Left lung (tissue), 10 donors: ENCODE data around the gene SCMH1. TPM values are rescaled to one million over a fixed set of nuclear protein-coding genes. Genes with fewer than 3 reads are reported as not detected.

Experiments
- ATAC-seq: fragments of 200-7000 bp; cut with Tn5 transposase; one replicate; pipeline ENCODE4 v1.9.1; 2020; ENCODE audit warnings: moderate library complexity
- DNase-seq, 4 donors: peaks; one replicate each; pipeline ENCODE4 v3.0.0-alpha.2; 2013 to 2020
- H3K27ac ChIP-seq, 2 donors: fragments of 200-600 bp; sonication (generic) in 1 of 2; one replicate each; pipeline versions ENCODE4 v1.5.0 to v1.8.0; 2020 to 2021
- H3K27me3 ChIP-seq, 2 donors: fragments of 200-600 bp; sonication (generic) in 1 of 2; one replicate each; pipeline versions ENCODE4 v1.5.0 to v1.8.0; 2020 to 2021
- H3K36me3 ChIP-seq, 2 donors: fragments of 200-600 bp; sonication (generic) in 1 of 2; one replicate each; pipeline versions ENCODE4 v1.5.0 to v1.8.0; 2020 to 2021
- H3K4me1 ChIP-seq, 2 donors: fragments of 200-600 bp; one replicate each; pipeline ENCODE4 v1.8.0; 2021
- H3K4me3 ChIP-seq, 2 donors: fragments of 200-600 bp; sonication (generic) in 1 of 2; one replicate each; pipeline versions ENCODE4 v1.5.0 to v1.8.0; 2020 to 2021; ENCODE audit warnings: mild to moderate bottlenecking in 1 of 2
- H3K9me3 ChIP-seq, 2 donors: fragments of 200-600 bp; sonication (generic) in 1 of 2; one replicate each; pipeline versions ENCODE4 v1.5.0 to v1.8.0; 2020 to 2021
- CTCF ChIP-seq, 2 donors: fragments of 200-600 bp; sonication (generic) in 1 of 2; IDR thresholded peaks; one replicate each; pipeline versions ENCODE4 v1.5.0 to v1.8.0; 2021; ENCODE audit warnings: antibody characterized with exemption in 2 of 2
- intact Hi-C, 2 donors: fragments of 100-400 bp; cut with DNase I; formaldehyde crosslinking; loops; one replicate each; pipeline versions ENCODE4 v1.11.2 to v1.14.2; 2022
- polyA plus RNA-seq, 6 donors: library from polyadenylated mRNA; unstranded; fragments of 120-200 nt; gene quantifications; one replicate each; pipeline ENCODE4 v1.2.1, GENCODE V29; 2013; ENCODE audit not compliant: insufficient read length in 6 of 6
- total RNA-seq, 2 donors: library from RNA; stranded (reverse); fragmentation: NEBNext Ultra II Directional; extraction: Animal tissue kit (Norgen Biotek cat#: 25700); gene quantifications; one replicate each; pipeline ENCODE4 v1.2.1, GENCODE V29; 2021
- donor health status: DM: no; HTN: yes; CAD: no.
- donor health status: DM: no; HTN: no; CAD: no.

Gene SCMH1
- total and polyA plus RNA-seq, 8 donors, result 27.8 to 56.1 (median 44.3) TPM

GRCh38 chr1:41009466-41009865 lies 232.6 kb downstream of the SCMH1 start:
- H3K4me3 ChIP-seq, result no peak overlapping the region
- DNase-seq (no peak), ATAC-seq (no peak)
- no peak for TF ChIP-seq CTCF (IDR thresholded peaks at IDR 0.05)
- peaks cover 0 to 17% of the 10 kb centered on the region in 2 donors for H3K4me1 ChIP-seq
- no peaks in the 10 kb centered on the region for H3K9me3 ChIP-seq
- intact Hi-C loops, result no loop called here
- no peaks in the 10 kb centered on the region for H3K27me3 ChIP-seq
- no peak overlapping the region for H3K27ac ChIP-seq
- H3K36me3 ChIP-seq, result peaks cover 3 to 95% of the 10 kb centered on the region in 2 donors

GRCh38 chr1:41006942-41007865 lies 234.9 kb downstream of the SCMH1 start:
- TF ChIP-seq CTCF (IDR thresholded peaks at IDR 0.05), result no peak
- Histone ChIP-seq H3K27me3 (no peaks in the 10 kb centered on the region), H3K9me3 (no peaks in the 10 kb centered on the region), H3K4me3 (no peak overlapping the region), H3K27ac (no peak overlapping the region), H3K4me1 (peaks cover 12 to 15% of the 10 kb centered on the region in 2 donors), H3K36me3 (peaks cover 3 to 100% of the 10 kb centered on the region in 2 donors)
- DNase-seq, result no peak
- intact Hi-C loops, result no loop called here
- ATAC-seq, result no peak

- Histone ChIP-seq H3K4me1 (peaks cover 12 to 15% of the 10 kb centered on the region in 2 donors), H3K36me3 (peaks cover under 1 to 100% of the 10 kb centered on the region in 2 donors), H3K4me3 (no peak overlapping the region), H3K9me3 (no peaks in the 10 kb centered on the region), H3K27ac (no peak overlapping the region), H3K27me3 (no peaks in the 10 kb centered on the region)
- no peak for TF ChIP-seq CTCF (IDR thresholded peaks at IDR 0.05)
- DNase-seq (no peak), ATAC-seq (no peak)
- intact Hi-C loops, result no loop called here
Measured at GRCh38 chr1:41005876-41006275, 236.2 kb downstream of the SCMH1 start.

GRCh38 chr1:41003640-41004220 lies 238.4 kb downstream of the SCMH1 start:
- intact Hi-C loops, result no loop called here
- peak; percentile 97 for ATAC-seq

More at GRCh38 chr1:41003640-41004220, 238.4 kb downstream of the SCMH1 start:
- no peak overlapping the region for H3K27ac ChIP-seq
- peak; percentile 80 to 92 (median 89) for DNase-seq
- H3K4me3 ChIP-seq, result no peak overlapping the region
- no peaks in the 10 kb centered on the region for H3K9me3 ChIP-seq
- H3K4me1 ChIP-seq, result peaks cover 12 to 15% of the 10 kb centered on the region in 2 donors
- peak; percentile 24 to 35 for TF ChIP-seq CTCF (IDR thresholded peaks at IDR 0.05)
- H3K36me3 ChIP-seq, result peaks cover 0 to 100% of the 10 kb centered on the region in 2 donors
- no peaks in the 10 kb centered on the region for H3K27me3 ChIP-seq
